Thyroid gland (tissue), 4 donors: ENCODE data around the gene HSPD1. TPM values are rescaled to one million over a fixed set of nuclear protein-coding genes. Genes with fewer than 3 reads are reported as not detected.
A peak's percentile ranks its signal among the peaks of the same experiment; 100 is the strongest.

Experiments used
- DNase-seq, 2 donors: peaks; one replicate each; pipeline ENCODE4 v3.0.0-alpha.2; 2019
- H3K27ac ChIP-seq, 3 donors: fragments of 200-600 bp; sonication (generic); 1 replicate in 2 of 3; 2 replicates in 1 of 3; pipeline ENCODE4 v1.5.1; 2016 to 2019; ENCODE audit warnings: mild to moderate bottlenecking in 1 of 3, moderate library complexity in 1 of 3
- H3K27me3 ChIP-seq: fragments of 200-600 bp; sonication (generic); one replicate; pipeline ENCODE4 v1.5.1; 2019
- H3K36me3 ChIP-seq, 2 donors: fragments of 200-600 bp; sonication (generic); one replicate each; pipeline ENCODE4 v1.5.1; 2016 to 2019
- H3K4me1 ChIP-seq, 2 donors: fragments of 200-600 bp; sonication (generic); one replicate each; pipeline ENCODE4 v1.5.1; 2017 to 2019
- H3K4me3 ChIP-seq, 3 donors: fragments of 200-600 bp; sonication (generic); replicated peaks in 1 of 3; 1 replicate in 2 of 3; 2 replicates in 1 of 3; pipeline ENCODE4 v1.5.1; 2016; ENCODE audit warnings: mild to moderate bottlenecking in 1 of 3
- H3K9me3 ChIP-seq: fragments of 200-600 bp; sonication (generic); one replicate; pipeline ENCODE4 v1.5.1; 2017
- POLR2A ChIP-seq, 2 donors: fragments of 450-650 bp; IDR thresholded peaks; one replicate each; pipeline ENCODE4 v1.6.1; 2017; ENCODE audit warnings: antibody characterized with exemption in 2 of 2, mild to moderate bottlenecking in 2 of 2, moderate library complexity in 1 of 2
- WGBS, 2 donors: methylation state at CpG; one replicate each; pipeline ENCODE4 v1.1.5; 2017; 5-methylcytosine and 5-hydroxymethylcytosine counted together
- intact Hi-C: fragments of 100-400 bp; cut with DNase I; formaldehyde crosslinking; loops from one replicate; pipeline ENCODE4 v1.15.1; 2023
- total RNA-seq, 4 donors: library from RNA; depleted of rRNA; stranded (reverse); fragments of >200 nt; gene quantifications; one replicate each; pipeline ENCODE4 v1.2.3, GENCODE V29; 2016
- TF ChIP-seq, protein P1 (sequence below), 6 experiments: fragments of 200-600 bp in 3 of 6; fragments of 450-650 bp in 3 of 6; sonication (generic) in 3 of 6; IDR thresholded peaks; one replicate each; pipeline ENCODE4 v1.5.1; 2016 to 2019; ENCODE audit warnings: antibody characterized with exemption in 6 of 6, mild to moderate bottlenecking in 2 of 6, inconsistent platforms in 1 of 6, moderate library complexity in 1 of 6

HSPD1 gene
- total RNA-seq, 4 donors from 2014 or later: 125 to 157 (median 151) TPM

DNA sequence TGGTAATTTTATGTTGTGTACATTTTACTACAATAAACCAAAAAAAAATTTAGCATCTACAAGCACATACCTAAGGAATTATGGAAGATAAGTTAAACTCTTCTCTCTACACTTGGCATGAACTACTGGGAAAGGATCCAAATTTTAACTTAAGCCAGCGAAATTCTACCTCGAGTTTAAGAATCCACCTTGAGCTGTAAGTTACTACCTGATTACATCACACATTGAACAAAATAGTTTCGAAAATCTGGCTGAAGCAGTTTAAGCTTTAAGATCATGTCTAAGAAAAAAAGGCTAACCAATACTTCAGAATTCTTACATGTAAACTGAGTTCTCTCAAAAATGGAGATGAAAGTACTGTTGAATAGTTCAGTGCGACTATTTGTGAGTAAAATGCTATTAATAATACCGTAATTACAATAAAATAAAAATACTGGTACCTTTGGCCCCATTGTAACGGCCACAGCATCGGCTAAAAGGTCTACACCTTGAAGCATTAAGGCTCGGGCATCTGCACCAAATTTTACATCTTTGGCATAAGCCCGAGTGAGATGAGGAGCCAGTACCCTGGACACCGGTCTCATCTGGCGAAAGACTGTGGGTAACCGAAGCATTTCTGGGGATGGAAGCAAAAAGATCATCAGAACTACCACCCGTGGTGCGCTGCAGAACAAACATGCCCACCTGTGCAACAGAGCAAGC is 1.3 kb downstream of the HSPD1 start:
- no peak for DNase-seq
- Histone ChIP-seq H3K27me3 (no peaks in the 10 kb centered on the region), H3K27ac (peak overlapping the region in 2 of 3 donors; percentile 100), H3K4me1 (peaks cover 13 to 30% of the 10 kb centered on the region in 2 donors), H3K9me3 (no peaks in the 10 kb centered on the region), H3K36me3 (peaks cover 34% of the 10 kb centered on the region in 2 donors), H3K4me3 (peak overlapping the region; percentile 0 to 94 (median 84))
- 14 to 19% methylated on average over 14 of the region's 14 CpGs for WGBS, 2 donors
- TF ChIP-seq POLR2A (IDR thresholded peaks at IDR 0.05): no peak
- TF ChIP-seq, protein P1, sequence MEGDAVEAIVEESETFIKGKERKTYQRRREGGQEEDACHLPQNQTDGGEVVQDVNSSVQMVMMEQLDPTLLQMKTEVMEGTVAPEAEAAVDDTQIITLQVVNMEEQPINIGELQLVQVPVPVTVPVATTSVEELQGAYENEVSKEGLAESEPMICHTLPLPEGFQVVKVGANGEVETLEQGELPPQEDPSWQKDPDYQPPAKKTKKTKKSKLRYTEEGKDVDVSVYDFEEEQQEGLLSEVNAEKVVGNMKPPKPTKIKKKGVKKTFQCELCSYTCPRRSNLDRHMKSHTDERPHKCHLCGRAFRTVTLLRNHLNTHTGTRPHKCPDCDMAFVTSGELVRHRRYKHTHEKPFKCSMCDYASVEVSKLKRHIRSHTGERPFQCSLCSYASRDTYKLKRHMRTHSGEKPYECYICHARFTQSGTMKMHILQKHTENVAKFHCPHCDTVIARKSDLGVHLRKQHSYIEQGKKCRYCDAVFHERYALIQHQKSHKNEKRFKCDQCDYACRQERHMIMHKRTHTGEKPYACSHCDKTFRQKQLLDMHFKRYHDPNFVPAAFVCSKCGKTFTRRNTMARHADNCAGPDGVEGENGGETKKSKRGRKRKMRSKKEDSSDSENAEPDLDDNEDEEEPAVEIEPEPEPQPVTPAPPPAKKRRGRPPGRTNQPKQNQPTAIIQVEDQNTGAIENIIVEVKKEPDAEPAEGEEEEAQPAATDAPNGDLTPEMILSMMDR (IDR thresholded peaks at IDR 0.05): no peak
- intact Hi-C loops: no loop called here

- no peak for DNase-seq
- intact Hi-C loops: no loop called here
- H3K4me3 ChIP-seq: no peak overlapping the region
- H3K36me3 ChIP-seq: peaks cover 45% of the 10 kb centered on the region in 2 donors
- H3K27me3 ChIP-seq: no peaks in the 10 kb centered on the region
- peaks cover 12 to 30% of the 10 kb centered on the region in 2 donors for H3K4me1 ChIP-seq
- H3K27ac ChIP-seq: no peak overlapping the region
- WGBS, 2 donors: 62 to 68% methylated on average over 2 of the region's 2 CpGs
- H3K9me3 ChIP-seq: no peaks in the 10 kb centered on the region
- TF ChIP-seq, protein P1 (IDR thresholded peaks at IDR 0.05): no peak
- no peak for TF ChIP-seq POLR2A (IDR thresholded peaks at IDR 0.05)
These were observed 2.3 kb downstream of the HSPD1 start for GRCh38 chr2:197497326-197497725.

- H3K36me3 ChIP-seq: peaks cover 51% of the 10 kb centered on the region in 2 donors
These were observed 2.9 kb downstream of the HSPD1 start for GRCh38 chr2:197496695-197497094.

DNA sequence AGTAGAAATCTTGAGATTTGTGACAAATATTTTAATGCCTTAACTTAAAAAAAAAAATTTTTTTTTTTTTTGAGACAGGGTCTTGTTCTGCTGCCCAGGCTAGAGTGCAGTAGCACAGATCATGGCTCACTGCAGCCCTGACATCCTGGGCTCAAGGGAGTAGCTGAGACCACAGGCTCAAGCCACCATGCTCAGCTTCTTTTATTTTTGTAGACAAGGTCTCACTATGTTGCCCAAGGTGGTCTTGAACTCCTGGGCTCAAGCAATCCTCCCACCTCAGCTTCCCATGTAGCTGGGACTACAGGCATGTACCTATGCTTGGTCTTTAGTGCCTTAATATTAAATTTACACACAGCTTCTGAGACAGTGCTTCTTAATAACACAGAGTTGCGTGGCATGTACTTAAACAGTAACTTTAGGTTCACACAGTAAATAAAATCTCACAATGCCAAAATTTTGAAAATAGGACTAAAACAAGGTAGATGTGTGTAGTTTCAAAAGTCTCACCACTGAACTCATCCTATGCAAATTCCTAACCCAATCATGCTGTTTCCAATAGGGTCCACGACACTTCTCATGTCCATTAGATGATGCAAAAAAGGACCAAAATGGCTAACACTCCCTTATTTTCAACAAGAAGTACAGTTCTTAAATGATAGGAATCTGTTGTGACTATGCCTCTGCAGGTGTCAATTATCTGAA is 4.1 kb downstream of the HSPD1 start:
- intact Hi-C loops: no loop called here
- WGBS, 2 donors: 92 to 96% methylated on average over 2 of the region's 2 CpGs
- DNase-seq: no peak
- Histone ChIP-seq H3K9me3 (no peaks in the 10 kb centered on the region), H3K27me3 (no peaks in the 10 kb centered on the region), H3K27ac (no peak overlapping the region), H3K4me1 (peaks cover 0 to 19% of the 10 kb centered on the region in 2 donors), H3K36me3 (peaks cover 57 to 62% of the 10 kb centered on the region in 2 donors), H3K4me3 (no peak overlapping the region)
- TF ChIP-seq POLR2A (IDR thresholded peaks at IDR 0.05): no peak
- TF ChIP-seq, protein P1 (IDR thresholded peaks at IDR 0.05): no peak

More at GRCh38 chr2:197496695-197497094, 2.9 kb downstream of the HSPD1 start:
- H3K27me3 ChIP-seq: no peaks in the 10 kb centered on the region
- no peaks in the 10 kb centered on the region for H3K9me3 ChIP-seq
- intact Hi-C loops: no loop called here
- H3K27ac ChIP-seq: no peak overlapping the region
- DNase-seq: no peak
- TF ChIP-seq POLR2A (IDR thresholded peaks at IDR 0.05): no peak
- TF ChIP-seq, protein P1 (IDR thresholded peaks at IDR 0.05): no peak
- H3K4me1 ChIP-seq: peaks cover 5 to 25% of the 10 kb centered on the region in 2 donors
- H3K4me3 ChIP-seq: no peak overlapping the region

- no peaks in the 10 kb centered on the region for H3K9me3 ChIP-seq
- H3K36me3 ChIP-seq: peaks cover 44 to 60% of the 10 kb centered on the region in 2 donors
- no peak for TF ChIP-seq POLR2A (IDR thresholded peaks at IDR 0.05)
- TF ChIP-seq, protein P1 (IDR thresholded peaks at IDR 0.05): no peak
- no peak for DNase-seq
- H3K4me1 ChIP-seq: no peaks in the 10 kb centered on the region
- WGBS, 2 donors: 88 to 94% methylated on average over 4 of the region's 4 CpGs
- H3K4me3 ChIP-seq: no peak overlapping the region
- no peaks in the 10 kb centered on the region for H3K27me3 ChIP-seq
- intact Hi-C loops: no loop called here
- no peak overlapping the region for H3K27ac ChIP-seq
These were observed 12.3 kb downstream of the HSPD1 start for GRCh38 chr2:197487385-197487784.
